Head of caudate nucleus (tissue), 42 donors: ENCODE data around the gene GIGYF2.
"Not testable (repeated sequence)": the region's sequence is repeated elsewhere in the genome, so short reads cannot be mapped to it uniquely, and the experiment has no call there.

Source experiments
- DNase-seq, 42 donors: peaks; one replicate each; pipeline versions ENCODE4 v3.0.0 to v3.0.0-alpha.2; 2020 to 2021; ENCODE audit warnings: mixed read lengths in 7 of 42
- intact Hi-C: fragments of 100-400 bp; cut with DNase I; formaldehyde crosslinking; loops from one replicate; pipeline ENCODE4 v1.15.0; 2022

GIGYF2 gene

GRCh38 chr2:232687382-232688160 is 9.6 kb upstream of the GIGYF2 start:
- peak in 1 of 42 donors; percentile 3 for DNase-seq
- intact Hi-C loops = no loop called here

- intact Hi-C loops = no loop called here
- no peak for DNase-seq
These were observed 8.9 kb upstream of the GIGYF2 start for GRCh38 chr2:232688201-232688600.

- intact Hi-C loops = no loop called here
- DNase-seq = peak in 26 of 42 donors; percentile 24 to 67 (median 41)
These were observed 7.8 kb upstream of the GIGYF2 start for GRCh38 chr2:232689152-232689910.

- DNase-seq = not testable (repeated sequence)
- intact Hi-C loops = loop anchor here (10.0 kb wide), 1 partner anchor 56 kb away; the partner anchor contains the start of gene EFHD1
These were observed 6.0 kb upstream of the GIGYF2 start for GRCh38 chr2:232691117-232691516.

GRCh38 chr2:232693344-232693743 is 3.8 kb upstream of the GIGYF2 start:
- no peak for DNase-seq
- intact Hi-C loops = loop anchor here (10.0 kb wide), 1 partner anchor 59 kb away; the partner anchor contains the start of gene EFHD1

- DNase-seq = no peak
- intact Hi-C loops = loop anchor here (2.0 to 10.0 kb wide), 2 partner anchors 62 to 90 kb away; partner anchors contain the start of gene EFHD1
These were observed 497 bp upstream of the GIGYF2 start for GRCh38 chr2:232696609-232697058.

- DNase-seq = peak in 2 of 42 donors; percentile 16 to 47
- intact Hi-C loops = loop anchor here (2.0 to 10.0 kb wide), 2 partner anchors 63 to 91 kb away; partner anchors contain the start of gene EFHD1
These were observed 628 bp downstream of the GIGYF2 start for GRCh38 chr2:232697807-232698110.

- DNase-seq = no peak
- intact Hi-C loops = loop anchor here (10.0 kb wide), 1 partner anchor 64 kb away; the partner anchor contains the start of gene EFHD1
These were observed 1.5 kb downstream of the GIGYF2 start for GRCh38 chr2:232698556-232699091.

- intact Hi-C loops = loop anchor here (10.0 kb wide), 1 partner anchor 64 kb away; the partner anchor contains the start of gene EFHD1
- no peak for DNase-seq
These were observed 2.0 kb downstream of the GIGYF2 start for GRCh38 chr2:232699110-232699509.

GRCh38 chr2:232700154-232700553 is 3.0 kb downstream of the GIGYF2 start:
- intact Hi-C loops = no loop called here
- no peak for DNase-seq

- no peak for DNase-seq
- intact Hi-C loops = no loop called here
These were observed 9.9 kb downstream of the GIGYF2 start for GRCh38 chr2:232707076-232707475.

- DNase-seq = no peak
- intact Hi-C loops = no loop called here
These were observed 16.4 kb downstream of the GIGYF2 start for GRCh38 chr2:232713505-232713904.

- no peak for DNase-seq
- intact Hi-C loops = no loop called here
These were observed 17.8 kb downstream of the GIGYF2 start for GRCh38 chr2:232714969-232715368.

GRCh38 chr2:232720056-232720455 is 22.9 kb downstream of the GIGYF2 start:
- DNase-seq, intact Hi-C loops: not testable (repeated sequence)

GRCh38 chr2:232721261-232721660 is 24.1 kb downstream of the GIGYF2 start:
- intact Hi-C loops = no loop called here

GRCh38 chr2:232721882-232722281 is 24.8 kb downstream of the GIGYF2 start:
- intact Hi-C loops = no loop called here
- DNase-seq = no peak

More at GRCh38 chr2:232721261-232721660, 24.1 kb downstream of the GIGYF2 start:
- DNase-seq = no peak

GRCh38 chr2:232723027-232723426 is 25.9 kb downstream of the GIGYF2 start:
- intact Hi-C loops = no loop called here
- DNase-seq = no peak

GRCh38 chr2:232728785-232729184 is 31.7 kb downstream of the GIGYF2 start:
- intact Hi-C loops = no loop called here
- DNase-seq = no peak

GRCh38 chr2:232731470-232731869 is 34.3 kb downstream of the GIGYF2 start:
- intact Hi-C loops = no loop called here
- no peak for DNase-seq

- no peak for DNase-seq
- intact Hi-C loops = no loop called here
These were observed 44.2 kb downstream of the GIGYF2 start for GRCh38 chr2:232741294-232741693.
